Colonic mucosa (tissue), 4 donors: ENCODE measurements around the gene NCKAP5. TPM values are rescaled to one million over a fixed set of nuclear protein-coding genes. Genes with fewer than 3 reads are reported as not detected.

Source experiments
- DNase-seq: peaks from one replicate; pipeline ENCODE4 v3.0.0-alpha.2; 2020
- H3K27ac ChIP-seq: fragments of 200-600 bp; one replicate; pipeline ENCODE4 v1.8.0; 2021
- H3K27me3 ChIP-seq: fragments of 200-600 bp; one replicate; pipeline ENCODE4 v1.8.0; 2021
- H3K36me3 ChIP-seq: fragments of 200-600 bp; one replicate; pipeline ENCODE4 v1.8.0; 2021
- H3K4me1 ChIP-seq: fragments of 200-600 bp; one replicate; pipeline ENCODE4 v1.8.0; 2021; ENCODE audit warnings: mild to moderate bottlenecking
- H3K4me3 ChIP-seq: fragments of 200-600 bp; one replicate; pipeline ENCODE4 v1.8.0; 2021
- H3K9ac ChIP-seq, 2 donors: one replicate each; pipeline ENCODE4 v1.7.0; 2013; ENCODE audit warnings: control low read depth in 2 of 2, low read depth in 2 of 2, low read length in 2 of 2
- H3K9me3 ChIP-seq: fragments of 200-600 bp; one replicate; pipeline ENCODE4 v1.8.0; 2021
- CTCF ChIP-seq: fragments of 200-600 bp; IDR thresholded peaks from one replicate; pipeline ENCODE4 v1.8.0; 2022; ENCODE audit warnings: antibody characterized with exemption, mild to moderate bottlenecking
- intact Hi-C: fragments of 100-400 bp; cut with DNase I; formaldehyde crosslinking; loops from one replicate; pipeline ENCODE4 v1.14.1; 2022
- total RNA-seq, 2 donors: library from RNA; stranded (reverse); fragmentation: NEBNext Ultra II Directional in 1 of 2; extraction: Animal tissue kit (Norgen Biotek cat#: 25700) in 1 of 2; gene quantifications; one replicate each; pipeline ENCODE4 v1.2.1, GENCODE V29; 2021
- donor health status: healthy.
- donor health status: DM: no; HTN: no; CAD: no.
- donor health status: DM: no; HTN: no; CAD: no.

NCKAP5 gene
- total RNA-seq, 2 donors from 2014 or later: 2.9 to 3.7 TPM

GRCh38 chr2:133400411-133400810 lies 167.9 kb downstream of the NCKAP5 start:
- H3K4me3 ChIP-seq: no peak overlapping the region
- H3K27ac ChIP-seq: no peak overlapping the region
- no peak overlapping the region for H3K9ac ChIP-seq
- no peaks in the 10 kb centered on the region for H3K27me3 ChIP-seq
- H3K4me1 ChIP-seq: no peaks in the 10 kb centered on the region
- no peaks in the 10 kb centered on the region for H3K36me3 ChIP-seq
- no peak for TF ChIP-seq CTCF
- H3K9me3 ChIP-seq: no peaks in the 10 kb centered on the region
- intact Hi-C loops: no loop called here
- no peak for DNase-seq

GRCh38 chr2:133393895-133394294 lies 174.4 kb downstream of the NCKAP5 start:
- no peak for DNase-seq
- Histone ChIP-seq H3K4me1 (no peaks in the 10 kb centered on the region), H3K27ac (no peak overlapping the region), H3K27me3 (no peaks in the 10 kb centered on the region), H3K9ac (no peak overlapping the region), H3K9me3 (no peaks in the 10 kb centered on the region), H3K36me3 (no peaks in the 10 kb centered on the region), H3K4me3 (no peak overlapping the region)
- no peak for TF ChIP-seq CTCF
- intact Hi-C loops: no loop called here

- TF ChIP-seq CTCF: no peak
- Histone ChIP-seq H3K9me3 (no peaks in the 10 kb centered on the region), H3K36me3 (no peaks in the 10 kb centered on the region), H3K27me3 (no peaks in the 10 kb centered on the region), H3K4me1 (no peaks in the 10 kb centered on the region), H3K9ac (no peak overlapping the region), H3K27ac (no peak overlapping the region), H3K4me3 (no peak overlapping the region)
- DNase-seq: no peak
- intact Hi-C loops: no loop called here
These were observed 178.1 kb downstream of the NCKAP5 start for GRCh38 chr2:133390156-133390555.

- TF ChIP-seq CTCF: no peak
- Histone ChIP-seq H3K4me1 (no peaks in the 10 kb centered on the region), H3K4me3 (no peak overlapping the region), H3K36me3 (no peaks in the 10 kb centered on the region), H3K27ac (no peak overlapping the region), H3K27me3 (no peaks in the 10 kb centered on the region), H3K9ac (no peak overlapping the region), H3K9me3 (no peaks in the 10 kb centered on the region)
- intact Hi-C loops: no loop called here
- DNase-seq: no peak
These were observed 178.7 kb downstream of the NCKAP5 start for GRCh38 chr2:133389569-133389968.

- Histone ChIP-seq H3K36me3 (no peaks in the 10 kb centered on the region), H3K9ac (no peak overlapping the region), H3K9me3 (no peaks in the 10 kb centered on the region), H3K27ac (no peak overlapping the region), H3K4me3 (no peak overlapping the region), H3K27me3 (no peaks in the 10 kb centered on the region), H3K4me1 (no peaks in the 10 kb centered on the region)
- intact Hi-C loops: no loop called here
- DNase-seq: no peak
- TF ChIP-seq CTCF: no peak
These were observed 185.7 kb downstream of the NCKAP5 start for GRCh38 chr2:133382566-133382965.

- no peak overlapping the region for H3K27ac ChIP-seq
- no peaks in the 10 kb centered on the region for H3K9me3 ChIP-seq
- no peak overlapping the region for H3K9ac ChIP-seq
- H3K4me3 ChIP-seq: no peak overlapping the region
- H3K36me3 ChIP-seq: no peaks in the 10 kb centered on the region
- TF ChIP-seq CTCF: no peak
- H3K27me3 ChIP-seq: no peaks in the 10 kb centered on the region
- no peaks in the 10 kb centered on the region for H3K4me1 ChIP-seq
- no peak for DNase-seq
- intact Hi-C loops: no loop called here
These were observed 187.3 kb downstream of the NCKAP5 start for GRCh38 chr2:133380991-133381390.
